Hepatocyte (in vitro differentiated cells): ENCODE measurements around the gene CEACAM20. TPM values are rescaled to one million over a fixed set of nuclear protein-coding genes. Genes with fewer than 3 reads are reported as not detected.

Experiments
- polyA plus RNA-seq: library from polyadenylated mRNA; unstranded; fragments of >200 nt; fragmentation: Nextera tagmentation; extraction: Ambion mirVana; gene quantifications from 2 replicates; pipeline ENCODE4 v1.2.1, GENCODE V29; 2016
- small RNA-seq: library from RNA; depleted of rRNA; stranded (forward); fragments of <200 nt; gene quantifications from one replicate; pipeline ENCODE3, GENCODE V24; 2014
- total RNA-seq: library from RNA; depleted of rRNA; stranded (reverse); fragments of >200 nt; gene quantifications from 2 replicates; pipeline ENCODE4 v1.2.3, GENCODE V29; 2014

CEACAM20 gene
- total and polyA plus RNA-seq, 2 experiments from 2014 or later = 0.39 to 1.5 TPM

Small RNA genes lying within 50 kb of the gene (small RNA-seq; reads per million reads assigned to genes)
- not detected for gene AC243964.1

Other genes with a start within 250 kb of the CEACAM20 start
- gene ZNF235, start 224.7 kb downstream of the CEACAM20 start, total RNA-seq = 5.6 and 10.1 TPM in 2 replicates
- 2.7 and 2.8 TPM in 2 replicates for gene ZNF235, start 224.7 kb downstream of the CEACAM20 start, polyA plus RNA-seq
- 6.7 and 8.8 TPM in 2 replicates for gene ZNF112, start 173.0 kb downstream of the CEACAM20 start, total RNA-seq
- gene ZNF112, start 173.0 kb downstream of the CEACAM20 start, polyA plus RNA-seq = 2.6 and 3.3 TPM in 2 replicates
- gene ZNF285, start 128.1 kb downstream of the CEACAM20 start, total RNA-seq = 3.1 and 3.9 TPM in 2 replicates
- 3.3 and 3.4 TPM in 2 replicates for gene ZNF285, start 128.1 kb downstream of the CEACAM20 start, polyA plus RNA-seq
- 15.1 and 15.2 TPM in 2 replicates for gene ZNF229, start 81.2 kb downstream of the CEACAM20 start, total RNA-seq
- gene ZNF229, start 81.2 kb downstream of the CEACAM20 start, polyA plus RNA-seq = 6.4 and 6.6 TPM in 2 replicates
- gene ZNF180, start 29.2 kb downstream of the CEACAM20 start, total RNA-seq = 10.1 and 25.4 TPM in 2 replicates
- 3.1 and 3.2 TPM in 2 replicates for gene ZNF180, start 29.2 kb downstream of the CEACAM20 start, polyA plus RNA-seq
- 2.1 TPM in 2 replicates for gene IGSF23, start 83.9 kb upstream of the CEACAM20 start, total RNA-seq
- 0.21 and 3.8 TPM in 2 replicates for gene IGSF23, start 83.9 kb upstream of the CEACAM20 start, polyA plus RNA-seq
- gene PVR, start 114.2 kb upstream of the CEACAM20 start, total RNA-seq = 123 and 124 TPM in 2 replicates
- 76.4 and 85.6 TPM in 2 replicates for gene PVR, start 114.2 kb upstream of the CEACAM20 start, polyA plus RNA-seq
- 2.8 and 5.1 TPM in 2 replicates for gene CEACAM19, start 141.8 kb upstream of the CEACAM20 start, total RNA-seq
- 4.9 and 5.6 TPM in 2 replicates for gene CEACAM19, start 141.8 kb upstream of the CEACAM20 start, polyA plus RNA-seq
- 0.73 TPM in 1 of 2 replicates, not detected in the other for gene CEACAM16, start 169.5 kb upstream of the CEACAM20 start, total RNA-seq
- not detected in 2 replicates for gene CEACAM16, start 169.5 kb upstream of the CEACAM20 start, polyA plus RNA-seq
- 4.3 and 6.3 TPM in 2 replicates for gene BCL3, start 219.0 kb upstream of the CEACAM20 start, total RNA-seq
- gene BCL3, start 219.0 kb upstream of the CEACAM20 start, polyA plus RNA-seq = 45.7 and 51.4 TPM in 2 replicates
- gene CBLC, start 248.2 kb upstream of the CEACAM20 start, total RNA-seq = 26.2 and 28.3 TPM in 2 replicates
- 38.1 and 39.7 TPM in 2 replicates for gene CBLC, start 248.2 kb upstream of the CEACAM20 start, polyA plus RNA-seq